ENCODE measurements around the gene CPXM2.
"Not testable (repeated sequence)": the region's sequence is repeated elsewhere in the genome, so short reads cannot be mapped to it uniquely, and the experiment has no call there.

The CPXM2 gene

DNA sequence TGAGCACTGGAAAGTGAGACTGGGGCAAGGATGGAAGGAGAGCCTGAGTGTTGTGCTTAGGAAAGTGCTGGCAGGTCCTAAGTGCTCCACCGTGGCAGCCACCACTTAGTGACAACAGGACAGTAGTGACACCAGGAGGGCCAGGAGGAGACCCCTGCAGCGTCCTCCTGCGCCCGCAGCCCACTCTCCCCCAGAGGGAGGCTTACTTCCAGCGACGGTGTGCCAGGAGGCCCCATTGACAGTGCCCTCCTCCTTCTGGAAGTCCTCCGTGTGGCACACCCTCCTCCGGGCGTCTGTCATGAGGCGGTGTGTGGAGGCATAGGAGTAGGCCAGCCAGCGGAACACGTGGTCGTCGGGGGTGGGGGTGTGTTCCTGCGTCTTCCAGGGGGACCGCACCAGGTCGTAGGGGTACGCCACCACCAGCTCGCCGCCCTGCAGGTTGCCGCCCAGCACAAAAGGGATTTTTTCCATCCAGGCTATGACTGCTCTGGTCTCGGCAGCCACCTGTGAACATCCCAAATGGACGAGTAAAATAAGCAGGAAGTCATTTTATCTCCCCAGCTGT is 129.9 kb downstream of the CPXM2 start:
- no peak for DNase-seq

DNA sequence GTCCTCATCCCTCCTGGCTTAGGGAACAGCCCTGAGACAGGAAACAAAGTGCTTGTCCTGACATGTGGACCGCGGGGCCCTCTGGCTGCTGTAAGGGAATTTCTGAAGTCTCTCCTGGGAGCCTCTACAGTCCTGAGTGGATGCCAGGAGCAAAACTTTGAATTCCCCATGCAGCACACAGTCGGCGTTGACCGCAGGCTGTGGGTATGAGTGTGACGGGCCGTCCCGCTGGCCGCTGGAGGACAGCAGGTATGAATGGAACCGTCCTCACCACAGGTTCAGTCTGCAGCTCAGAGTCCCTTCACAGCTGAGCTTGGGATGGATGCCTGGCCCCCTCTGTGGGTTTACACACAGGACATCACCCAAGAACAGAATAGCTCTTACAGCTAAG is 130.6 kb downstream of the CPXM2 start:
- no peak for DNase-seq

DNA sequence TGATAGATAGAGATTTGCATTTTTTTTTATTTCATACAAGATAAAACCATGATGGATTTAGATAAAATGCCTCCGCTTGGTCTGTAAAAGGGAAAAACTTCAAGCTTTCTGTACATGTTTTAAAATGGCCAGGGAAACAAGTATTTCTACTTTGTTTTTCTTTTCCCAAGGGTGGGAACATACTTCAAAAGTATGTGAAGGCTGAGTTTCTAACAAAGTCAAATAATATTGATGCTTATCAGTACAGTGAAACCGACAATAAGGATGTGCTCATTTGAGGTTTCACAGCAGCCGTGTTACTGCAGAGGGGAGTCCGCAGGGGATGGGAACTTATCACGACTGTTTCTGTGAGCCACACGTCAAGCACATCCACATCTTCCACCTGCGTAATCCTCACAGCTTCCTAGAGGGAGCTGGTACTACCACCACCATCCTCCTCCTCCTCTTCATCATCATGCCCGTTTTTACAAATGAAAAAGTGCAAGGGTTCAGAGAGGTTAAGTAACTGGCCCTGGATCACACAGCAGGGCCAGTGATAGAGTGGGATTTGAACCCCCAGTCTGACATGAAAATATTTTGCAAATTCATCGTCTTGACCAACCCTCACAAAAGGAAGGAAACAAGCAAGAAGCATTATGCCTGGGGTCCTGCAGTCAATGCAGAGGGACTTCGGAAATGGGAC is 131.1 kb downstream of the CPXM2 start:
- no peak for DNase-seq

DNA sequence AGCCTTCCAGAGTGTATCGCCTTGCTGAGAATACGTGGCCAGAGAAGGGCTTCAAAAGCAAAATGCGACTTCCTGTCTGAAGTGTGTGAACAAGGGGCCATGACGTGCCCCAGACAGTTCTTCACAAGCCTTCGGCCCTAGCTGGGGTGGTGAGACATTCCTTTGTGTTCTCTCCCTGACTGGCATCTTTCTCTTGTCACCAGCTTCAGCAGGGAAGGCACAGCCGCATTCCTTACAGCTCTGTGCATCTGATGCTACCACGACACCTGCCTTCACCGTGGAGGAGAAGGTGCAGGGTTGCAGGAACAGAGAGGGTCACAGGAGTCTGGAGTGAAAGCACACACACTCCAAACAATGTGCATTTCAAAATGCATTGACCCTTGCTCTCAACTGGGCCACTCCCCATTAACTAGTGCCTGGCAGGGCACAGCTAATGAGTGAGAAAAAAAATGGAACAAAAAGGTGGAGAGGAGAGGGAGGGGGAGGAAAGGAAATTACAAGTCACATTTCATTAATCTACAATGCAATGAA is 132.0 kb downstream of the CPXM2 start:
- no peak for DNase-seq

DNA sequence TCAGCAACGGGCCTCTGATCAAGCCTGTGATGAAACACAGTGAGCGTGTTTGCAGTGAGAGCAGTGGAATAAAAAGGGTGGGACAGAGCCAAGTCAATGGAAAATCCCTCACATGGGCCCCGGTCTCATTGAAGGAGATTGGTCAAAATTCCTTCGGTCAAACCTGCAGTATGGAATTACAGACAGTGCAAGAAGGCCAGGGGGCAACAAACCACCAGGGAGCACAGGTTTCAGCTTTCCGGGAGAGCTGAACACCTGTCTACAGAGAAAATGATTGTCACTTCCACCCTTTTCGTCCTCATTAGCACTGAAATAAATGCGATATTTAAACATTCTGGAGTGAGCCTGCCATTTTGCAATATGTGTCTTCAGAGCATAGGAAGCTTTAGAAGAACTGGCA is 132.6 kb downstream of the CPXM2 start:
- no peak for DNase-seq

DNA sequence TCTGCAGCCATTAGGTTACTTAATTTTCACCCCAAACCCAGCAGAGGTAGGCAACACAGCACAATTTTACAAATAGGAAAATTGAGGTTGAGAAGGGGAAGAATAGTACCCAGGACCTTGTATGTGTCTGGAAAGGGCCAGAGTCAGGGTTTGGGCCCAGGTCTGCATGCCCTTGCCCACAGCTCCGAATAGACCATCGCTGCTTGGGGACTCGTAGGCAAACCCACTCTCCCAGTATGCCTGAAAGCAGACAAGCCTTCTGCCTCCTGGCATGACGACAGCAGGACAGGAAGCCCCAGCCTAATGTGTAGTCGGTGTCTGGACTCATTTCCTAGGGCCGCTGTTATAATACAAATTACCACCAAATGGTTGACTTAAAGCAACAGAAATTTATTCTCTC is 133.8 kb downstream of the CPXM2 start:
- no peak for DNase-seq

DNA sequence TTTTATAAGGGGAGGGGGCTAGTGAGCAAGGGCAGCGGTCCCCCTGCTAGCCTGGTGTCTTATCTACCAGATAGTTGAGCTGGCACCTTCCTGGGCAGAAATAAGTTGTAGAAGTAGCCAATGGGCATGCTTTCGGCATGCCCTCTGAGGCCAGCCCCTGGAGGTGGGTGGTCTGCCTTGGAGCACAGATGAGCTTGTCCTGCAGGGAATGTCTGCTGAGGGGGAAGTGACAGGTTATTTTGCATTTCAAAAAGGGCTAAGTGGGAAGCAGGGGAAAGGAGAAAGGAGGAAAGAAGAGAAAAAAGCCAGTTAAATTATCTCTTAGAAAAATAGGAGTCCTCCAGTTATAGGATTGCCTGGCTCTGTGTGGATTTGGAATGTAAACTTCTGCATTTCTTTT is 136.5 kb downstream of the CPXM2 start:
- DNase-seq, result no peak

DNA sequence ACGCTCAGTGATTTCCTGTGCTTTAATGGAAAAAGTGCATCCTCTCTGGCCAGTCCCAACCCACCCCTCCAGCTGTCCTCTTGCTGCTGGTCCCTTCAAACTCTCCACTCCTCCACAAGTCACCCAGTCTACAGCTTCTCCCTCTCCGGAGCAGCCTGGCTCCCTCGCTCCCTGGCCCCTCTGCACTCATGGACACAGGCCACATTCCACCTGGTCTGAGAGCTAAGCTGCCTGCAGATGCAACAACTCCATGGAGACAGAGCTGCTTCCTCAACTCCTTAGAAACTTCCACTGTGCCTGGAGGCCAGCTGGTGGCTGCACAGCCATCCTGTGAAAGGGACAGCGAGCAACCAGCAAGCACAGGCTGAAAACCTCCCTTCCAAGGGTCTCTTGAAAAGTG is 137.5 kb downstream of the CPXM2 start:
- DNase-seq, result no peak

DNA sequence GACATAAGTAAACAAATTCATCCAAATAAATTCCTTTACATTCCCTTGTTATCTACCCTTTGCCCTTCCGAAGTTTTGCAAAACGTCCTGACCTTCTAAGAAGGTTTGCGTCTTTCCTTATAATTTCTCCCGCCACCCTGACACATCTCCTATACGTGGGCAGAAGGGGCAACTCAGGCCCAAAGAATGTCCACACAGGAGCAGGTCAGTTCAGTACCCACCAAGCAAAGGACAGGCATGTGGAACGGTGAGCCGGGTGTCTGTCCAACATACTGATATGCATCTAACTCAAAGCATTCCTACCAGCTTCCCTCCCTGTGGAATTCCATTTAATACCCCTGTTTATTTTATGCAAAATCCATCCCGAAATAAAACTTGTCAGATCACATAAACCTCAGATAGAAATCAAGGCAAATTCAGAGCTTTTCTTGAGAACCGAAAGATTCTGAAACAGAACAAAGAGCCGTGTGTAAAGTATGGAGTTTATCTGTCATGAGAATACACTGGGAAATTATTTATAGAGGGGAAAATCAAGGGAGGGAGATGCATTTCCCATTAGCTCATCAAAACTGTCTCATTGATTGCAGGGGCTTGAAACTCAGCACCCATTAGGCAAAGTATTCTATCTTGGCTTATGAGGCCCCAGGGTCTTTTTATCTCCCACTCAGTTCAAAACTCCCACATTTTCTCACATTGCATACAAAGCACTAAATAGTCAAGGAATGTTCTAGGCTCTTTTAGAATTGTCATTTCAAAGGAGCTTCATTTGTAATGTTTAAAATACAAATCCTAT is 140.1 kb downstream of the CPXM2 start:
- DNase-seq, result no peak

DNA sequence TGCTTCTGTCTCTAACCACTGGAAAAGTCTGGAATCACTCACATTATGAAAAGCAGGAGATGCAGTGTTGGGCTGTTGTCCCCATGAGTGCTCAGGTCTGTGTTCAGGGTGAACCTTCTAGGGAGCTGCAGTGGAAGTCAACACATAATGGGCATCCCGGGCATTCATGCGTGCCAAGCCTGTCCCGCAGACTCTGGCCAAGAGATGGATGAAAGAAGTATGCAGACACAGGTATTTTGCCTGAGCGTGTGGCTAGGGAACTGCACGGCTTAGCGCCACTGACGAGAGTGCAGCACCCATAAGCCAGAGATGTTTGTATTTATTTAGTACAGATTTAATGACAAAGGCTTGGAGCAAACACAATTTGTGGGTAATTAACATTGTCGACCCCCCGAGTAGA is 140.7 kb downstream of the CPXM2 start:
- no peak for DNase-seq

DNA sequence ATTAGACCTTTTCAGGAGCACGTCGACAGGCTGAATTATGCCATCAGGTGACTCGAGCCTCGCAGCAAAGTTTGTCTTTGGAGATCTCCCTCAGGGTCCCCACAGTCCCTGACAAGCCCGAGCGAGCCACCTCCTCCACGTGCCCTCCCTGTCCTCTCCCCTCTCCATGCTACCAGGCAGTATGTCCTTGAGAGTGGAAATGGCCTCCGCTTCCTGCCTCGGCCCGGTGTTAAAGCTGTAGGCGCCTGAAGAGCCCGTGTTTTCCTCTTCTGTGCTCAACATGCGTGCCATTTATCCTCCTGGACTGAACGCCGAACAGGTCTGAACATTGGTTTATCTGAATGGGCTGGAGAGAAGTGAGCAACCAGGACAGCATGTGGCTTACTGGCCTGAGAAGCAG is 142.9 kb downstream of the CPXM2 start:
- DNase-seq, result no peak

DNA sequence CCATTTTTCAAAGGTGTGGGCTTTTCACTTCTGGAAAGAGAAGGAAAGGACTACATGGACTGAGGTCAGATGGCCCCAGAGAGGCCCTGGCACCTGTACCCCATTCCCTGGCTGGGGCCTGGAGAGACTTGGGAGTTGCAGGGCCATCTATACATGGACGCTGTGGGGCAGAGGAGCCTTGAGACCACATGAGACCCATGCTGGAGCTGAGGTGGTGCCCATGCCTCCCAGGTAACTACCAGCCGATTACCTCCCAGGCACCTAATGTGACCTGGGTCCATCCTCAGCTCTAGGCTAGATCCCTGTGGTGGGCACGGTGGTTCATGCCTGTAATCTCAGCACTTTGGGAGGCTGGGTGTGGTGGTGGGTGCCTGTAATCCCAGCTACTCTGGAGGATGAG is 144.2 kb downstream of the CPXM2 start:
- no peak for DNase-seq

DNA sequence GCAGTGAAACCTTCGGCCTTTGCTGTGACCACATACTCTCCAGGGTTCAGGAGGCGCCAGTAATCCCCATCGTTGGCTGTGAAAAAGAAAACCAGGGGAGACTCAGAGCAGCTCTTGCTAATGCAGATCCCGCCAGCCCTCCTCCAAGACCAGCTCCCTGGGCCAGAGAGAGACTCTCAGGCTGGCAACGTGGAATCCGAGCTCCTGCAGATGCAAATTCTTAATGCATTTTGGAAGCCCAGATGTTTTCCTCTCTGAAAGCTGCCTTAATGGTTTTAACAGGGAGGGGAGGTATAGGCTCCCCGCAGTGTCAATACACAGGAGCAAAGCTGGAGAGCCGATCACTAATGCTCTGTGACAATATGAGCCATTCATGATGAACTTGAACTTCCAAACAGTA is 144.7 kb downstream of the CPXM2 start:
- no peak for DNase-seq

DNA sequence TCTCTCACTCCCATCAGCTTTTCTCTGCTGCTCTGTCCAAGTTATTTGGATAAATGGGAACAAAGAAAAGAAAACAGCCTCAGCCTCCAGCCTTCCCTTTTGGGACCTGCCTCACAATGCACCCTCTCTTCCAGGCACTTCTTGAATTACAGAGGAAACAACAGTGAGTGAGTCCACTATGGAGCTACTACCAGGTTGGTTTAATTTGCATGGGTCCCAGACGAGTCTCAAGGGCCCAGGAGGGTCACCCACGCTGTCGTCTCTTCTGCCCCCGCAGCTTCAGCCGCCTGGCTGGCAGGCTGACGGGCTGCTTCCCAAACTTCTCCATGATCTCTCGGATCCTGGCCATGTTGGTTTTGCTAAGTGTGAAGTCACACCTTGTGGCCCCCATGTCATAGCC is 145.1 kb downstream of the CPXM2 start:
- DNase-seq, result no peak

DNA sequence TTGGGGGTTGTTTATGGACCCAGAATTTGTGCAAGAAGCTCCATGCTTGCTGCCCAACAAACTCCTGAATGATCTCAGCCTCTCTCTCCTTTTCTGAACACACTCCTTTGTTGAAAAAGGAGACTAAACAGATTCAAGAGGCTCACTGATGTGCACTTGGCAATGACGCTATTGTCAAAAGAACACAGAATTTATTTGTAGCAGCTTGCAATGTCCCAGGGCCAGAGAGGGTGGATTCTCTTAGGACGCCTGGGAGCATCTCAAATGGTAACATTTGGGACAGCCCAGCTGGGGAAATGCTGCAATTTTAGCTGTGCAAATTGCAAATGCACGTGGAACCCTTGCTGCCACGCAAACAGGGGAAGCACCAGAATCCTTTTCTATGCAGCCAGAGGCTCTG is 145.5 kb downstream of the CPXM2 start:
- no peak for DNase-seq

DNA sequence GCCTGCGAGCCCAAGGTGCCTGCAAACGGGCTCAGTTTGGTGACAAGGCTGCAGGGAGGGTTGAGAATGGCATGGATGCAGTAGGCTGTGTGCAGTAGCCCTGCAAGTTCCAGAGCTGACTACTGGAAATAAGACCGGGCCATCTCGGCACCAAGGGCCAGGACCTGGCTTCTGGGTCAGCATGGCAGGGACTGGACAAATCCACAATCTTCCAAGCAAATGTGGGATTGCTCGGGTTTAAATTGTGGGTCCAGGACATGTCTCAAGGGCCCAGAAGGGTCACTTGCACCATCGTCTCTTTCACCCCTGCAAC is 147.4 kb downstream of the CPXM2 start:
- no peak for DNase-seq

DNA sequence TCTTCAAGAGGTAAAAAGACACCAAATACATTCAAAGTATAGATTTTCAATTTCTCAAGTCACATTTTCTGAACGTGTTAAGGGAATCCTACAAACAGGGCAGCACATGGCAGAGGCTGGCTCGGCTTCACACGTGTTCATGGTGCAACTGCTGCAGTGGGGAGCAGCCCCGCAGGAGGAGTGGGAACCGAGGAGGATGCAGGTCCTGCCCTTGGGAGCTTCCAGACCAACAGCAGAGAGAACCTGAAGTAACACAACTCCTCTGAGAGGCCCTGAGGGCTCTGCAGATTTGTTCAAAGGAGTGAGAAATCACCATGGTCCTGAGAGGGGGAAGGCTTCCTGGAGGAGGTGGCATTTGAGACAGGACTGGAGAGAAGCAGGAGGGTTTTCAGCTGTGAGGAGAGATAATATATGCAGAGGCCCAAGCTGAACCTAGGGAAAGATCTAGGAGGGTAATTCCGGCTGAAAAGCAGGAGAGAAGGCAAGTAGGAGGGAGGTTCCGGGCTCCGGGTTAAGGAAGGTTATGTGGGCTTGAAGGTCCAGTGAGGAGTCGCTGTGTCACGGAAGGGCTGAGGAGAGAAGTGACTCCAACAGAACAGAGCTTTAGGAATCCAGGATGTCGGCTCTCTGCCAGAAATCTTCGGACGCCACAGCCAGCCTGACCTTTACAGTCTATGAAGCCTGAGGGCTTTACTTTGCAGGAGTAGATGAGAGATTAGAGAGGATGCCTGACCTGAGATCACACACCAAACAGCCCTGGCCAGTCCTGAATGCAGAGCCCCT is 148.0 kb downstream of the CPXM2 start:
- no peak for DNase-seq

DNA sequence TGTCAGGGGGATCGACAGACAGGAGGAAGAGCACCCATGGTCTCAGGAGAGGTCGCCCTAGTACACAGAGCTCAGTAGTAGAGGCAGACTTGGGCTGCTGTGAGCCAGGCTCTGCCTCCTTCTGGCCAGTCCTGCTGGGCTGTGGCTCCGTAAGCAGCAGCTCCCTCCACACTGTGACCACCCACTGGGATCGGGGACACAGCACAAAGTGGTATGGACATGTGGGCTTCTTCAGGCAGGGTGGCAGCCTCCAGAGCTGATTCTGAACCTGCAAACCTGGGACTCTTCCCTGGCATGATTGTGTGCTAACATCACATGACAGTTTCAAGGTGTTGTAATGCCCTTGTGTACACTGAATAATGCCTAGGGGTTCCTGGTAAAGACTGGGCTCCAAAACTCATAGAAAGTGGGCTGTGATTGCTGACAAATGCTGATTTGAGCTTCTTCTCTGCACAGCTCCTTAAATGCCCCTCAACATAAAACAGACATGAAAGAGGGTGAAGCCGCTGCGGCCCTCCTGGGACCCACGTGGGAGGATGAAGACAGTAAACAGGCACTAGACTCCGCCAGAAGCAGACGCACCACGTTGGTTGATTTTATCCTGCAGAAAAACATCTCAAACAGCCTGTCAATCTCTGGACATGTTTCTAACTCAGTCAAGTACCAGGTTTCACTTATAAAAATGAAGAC is 148.7 kb downstream of the CPXM2 start:
- DNase-seq, result no peak

DNA sequence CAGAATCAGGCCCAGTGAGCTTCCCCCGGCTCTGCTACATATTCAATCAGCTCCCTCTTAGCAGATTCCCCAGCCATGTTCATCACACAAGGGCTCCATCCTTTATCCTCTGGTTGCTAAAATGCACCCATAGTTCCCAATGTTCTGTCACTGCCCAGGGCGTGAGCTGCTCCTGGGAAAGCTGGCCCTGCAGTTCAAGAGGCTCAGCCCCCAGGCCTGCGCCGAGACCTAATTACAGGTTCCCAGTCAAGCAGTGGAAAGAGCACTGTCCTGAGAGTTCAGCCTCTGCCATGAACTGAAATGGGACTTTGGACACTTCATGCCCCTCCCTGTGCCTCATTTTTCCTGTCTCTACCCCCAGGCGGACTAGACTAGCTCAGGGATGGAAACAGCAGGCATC is 149.9 kb downstream of the CPXM2 start:
- DNase-seq, result no peak

DNA sequence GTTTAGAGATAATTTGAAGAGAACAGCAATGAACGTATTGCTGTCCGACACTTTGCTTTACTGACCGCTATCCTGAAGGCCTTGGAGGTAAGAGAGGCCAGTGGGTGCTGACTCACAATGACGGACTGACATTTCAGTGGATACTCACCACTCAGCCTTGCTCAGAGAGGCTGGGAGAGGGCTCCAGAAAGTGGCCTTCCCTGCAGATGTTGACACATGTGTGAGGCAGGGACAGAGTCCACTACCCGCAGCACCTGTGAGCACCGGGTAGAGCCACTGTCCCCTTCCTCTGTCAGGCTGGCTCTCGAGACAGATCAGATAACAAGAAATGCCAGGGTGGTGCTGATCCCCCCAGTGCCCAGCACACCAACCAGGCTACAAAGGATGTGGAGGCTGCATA is 150.5 kb downstream of the CPXM2 start:
- DNase-seq, result no peak

DNA sequence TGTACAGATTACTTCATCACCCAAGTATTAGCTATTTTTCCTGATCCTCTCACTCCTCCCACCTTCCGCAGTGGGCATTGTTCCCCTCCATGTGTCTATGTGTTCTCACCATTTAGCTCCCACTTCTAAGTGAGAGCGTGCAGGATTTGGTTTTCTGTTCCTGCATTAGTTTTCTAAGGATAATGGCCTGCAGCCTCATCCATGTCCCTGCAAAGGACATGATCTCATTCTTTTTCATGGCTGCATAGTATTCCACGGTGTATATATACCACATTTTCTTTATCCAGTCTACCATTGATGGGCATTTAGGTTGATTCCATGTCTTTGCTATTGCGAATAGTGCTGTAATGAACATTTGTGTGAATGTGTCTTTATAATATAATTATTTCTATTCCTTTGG is 154.7 kb downstream of the CPXM2 start:
- DNase-seq, result not testable (repeated sequence)

DNA sequence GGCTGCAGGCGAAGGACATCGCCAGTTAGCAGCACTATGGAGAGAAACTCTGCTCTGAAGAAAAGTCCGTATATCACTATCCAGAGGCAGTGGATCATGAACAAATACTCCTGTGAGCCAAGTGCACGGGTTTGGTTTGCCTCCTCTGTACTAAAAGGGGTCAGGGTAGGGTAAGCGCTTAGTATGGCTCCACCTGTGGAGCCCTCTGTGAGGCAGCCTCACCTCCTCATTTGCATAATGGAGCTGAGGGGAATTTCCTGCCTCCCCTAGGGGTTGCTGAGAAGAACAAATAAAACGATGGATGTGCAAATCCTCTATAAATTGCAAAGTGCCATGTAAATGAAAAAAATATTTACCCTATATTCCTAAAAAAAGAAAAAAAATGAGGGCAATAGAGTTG is 162.1 kb downstream of the CPXM2 start:
- DNase-seq, result no peak

DNA sequence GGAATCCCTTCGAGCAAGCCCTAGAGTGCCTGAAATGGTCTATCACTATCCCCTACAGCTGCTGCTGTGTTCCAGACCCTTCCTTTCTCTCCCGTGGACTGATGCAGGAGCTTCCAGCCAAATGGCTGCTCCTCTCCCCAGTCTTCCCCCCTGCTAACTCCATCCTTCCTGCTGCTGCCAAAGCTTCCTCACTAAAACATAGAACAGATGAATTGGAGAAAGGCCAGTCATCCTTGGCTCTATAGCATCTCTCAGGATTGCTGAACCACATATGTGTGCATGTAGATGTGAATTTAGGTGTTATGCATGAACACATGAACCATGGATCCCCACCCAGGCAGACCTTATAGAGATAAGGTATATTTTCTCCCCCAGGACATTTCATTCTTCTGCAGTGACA is 164.8 kb downstream of the CPXM2 start:
- no peak for DNase-seq

Measured in NCI-H446 treated with DMSO at 0.1 percent for 48 hours (cell line).